ENCODE measurements around the gene C16orf89. TPM values are rescaled to one million over a fixed set of nuclear protein-coding genes. Genes with fewer than 3 reads are reported as not detected.
"Not testable (repeated sequence)": the region's sequence is repeated elsewhere in the genome, so short reads cannot be mapped to it uniquely, and the experiment has no call there.

The C16orf89 gene
- total RNA-seq, 1 experiment from 2014 or later, result not detected

GRCh38 chr16:5083646-5084045, 17.9 kb upstream of the C16orf89 start:
- H3K27ac Mint-ChIP-seq (ENCODE audit: low read depth, unreplicated experiment); POLR2A ChIA-PET; H3K4me3 Mint-ChIP-seq (ENCODE audit: unreplicated experiment); H3K9me3 Mint-ChIP-seq (ENCODE audit: unreplicated experiment); DNase-seq (ENCODE audit: unreplicated experiment); BruUV-seq (replicated peaks); H3K4me1 Mint-ChIP-seq (ENCODE audit: insufficient read depth, unreplicated experiment); H3K27me3 Mint-ChIP-seq (ENCODE audit: insufficient read depth, unreplicated experiment): not testable (repeated sequence)
- peaks cover 49% of the 10 kb centered on the region for H3K36me3 Mint-ChIP-seq (ENCODE audit: insufficient read depth, unreplicated experiment)
- intact Hi-C loops (cut with micrococcal nuclease), result loop anchor here (10.0 kb wide), 1 partner anchor 239 kb away; the partner anchor contains the start of genes GLYR1 and UBN1
- CTCF ChIA-PET, result interaction anchor here (1.3 to 2.4 kb wide), 2 partner anchors 9 kb away, joined by 5 to 9 read pairs; no protein-coding TSS in a partner anchor

GRCh38 chr16:5080996-5081395, 15.2 kb upstream of the C16orf89 start:
- H3K9me3 Mint-ChIP-seq (ENCODE audit: unreplicated experiment); H3K27ac Mint-ChIP-seq (ENCODE audit: low read depth, unreplicated experiment); H3K4me1 Mint-ChIP-seq (ENCODE audit: insufficient read depth, unreplicated experiment); H3K27me3 Mint-ChIP-seq (ENCODE audit: insufficient read depth, unreplicated experiment); BruUV-seq (replicated peaks); POLR2A ChIA-PET; CTCF ChIA-PET; DNase-seq (ENCODE audit: unreplicated experiment); H3K4me3 Mint-ChIP-seq (ENCODE audit: unreplicated experiment): not testable (repeated sequence)
- intact Hi-C loops (cut with micrococcal nuclease), result loop anchor here (10.0 kb wide), 1 partner anchor 236 kb away; the partner anchor contains the start of genes GLYR1 and UBN1
- peaks cover 50% of the 10 kb centered on the region for H3K36me3 Mint-ChIP-seq (ENCODE audit: insufficient read depth, unreplicated experiment)

- POLR2A ChIA-PET, result not testable (repeated sequence)
Measured at GRCh38 chr16:5080461-5080860, 14.7 kb upstream of the C16orf89 start.

GRCh38 chr16:5078626-5079025, 12.9 kb upstream of the C16orf89 start:
- intact Hi-C loops (cut with micrococcal nuclease), result no loop called here
- no peak for DNase-seq (ENCODE audit: unreplicated experiment)
- Mint-ChIP-seq H3K27me3 (ENCODE audit: insufficient read depth, unreplicated experiment) (no peaks in the 10 kb centered on the region), H3K27ac (ENCODE audit: low read depth, unreplicated experiment) (no peak overlapping the region), H3K4me3 (ENCODE audit: unreplicated experiment) (no peak overlapping the region), H3K9me3 (ENCODE audit: unreplicated experiment) (no peaks in the 10 kb centered on the region), H3K4me1 (ENCODE audit: insufficient read depth, unreplicated experiment) (no peaks in the 10 kb centered on the region), H3K36me3 (ENCODE audit: insufficient read depth, unreplicated experiment) (peaks cover 62% of the 10 kb centered on the region)
- no peak for TF ChIP-seq CTCF (IDR thresholded peaks at IDR 0.05; ENCODE audit: unreplicated experiment)
- ChIA-PET CTCF (no interaction called here), POLR2A (no interaction called here)
- BruUV-seq (replicated peaks), result no TSS peak

More at GRCh38 chr16:5080461-5080860, 14.7 kb upstream of the C16orf89 start:
- H3K27me3 Mint-ChIP-seq (ENCODE audit: insufficient read depth, unreplicated experiment); H3K4me1 Mint-ChIP-seq (ENCODE audit: insufficient read depth, unreplicated experiment); H3K27ac Mint-ChIP-seq (ENCODE audit: low read depth, unreplicated experiment); DNase-seq (ENCODE audit: unreplicated experiment); H3K9me3 Mint-ChIP-seq (ENCODE audit: unreplicated experiment); H3K4me3 Mint-ChIP-seq (ENCODE audit: unreplicated experiment); BruUV-seq (replicated peaks); CTCF ChIA-PET: not testable (repeated sequence)
- peaks cover 55% of the 10 kb centered on the region for H3K36me3 Mint-ChIP-seq (ENCODE audit: insufficient read depth, unreplicated experiment)
- intact Hi-C loops (cut with micrococcal nuclease), result loop anchor here (10.0 kb wide), 1 partner anchor 236 kb away; the partner anchor contains the start of genes GLYR1 and UBN1

GRCh38 chr16:5077304-5077703, 11.5 kb upstream of the C16orf89 start:
- no TSS peak for BruUV-seq (replicated peaks)
- DNase-seq (ENCODE audit: unreplicated experiment), result no peak
- no peak for TF ChIP-seq CTCF (IDR thresholded peaks at IDR 0.05; ENCODE audit: unreplicated experiment)
- no peak overlapping the region for H3K27ac Mint-ChIP-seq (ENCODE audit: low read depth, unreplicated experiment)
- H3K36me3 Mint-ChIP-seq (ENCODE audit: insufficient read depth, unreplicated experiment), result peaks cover 53% of the 10 kb centered on the region
- H3K9me3 Mint-ChIP-seq (ENCODE audit: unreplicated experiment), result no peaks in the 10 kb centered on the region
- ChIA-PET CTCF (no interaction called here), POLR2A (no interaction called here)
- H3K27me3 Mint-ChIP-seq (ENCODE audit: insufficient read depth, unreplicated experiment), result no peaks in the 10 kb centered on the region
- no peak overlapping the region for H3K4me3 Mint-ChIP-seq (ENCODE audit: unreplicated experiment)
- peaks cover 5% of the 10 kb centered on the region for H3K4me1 Mint-ChIP-seq (ENCODE audit: insufficient read depth, unreplicated experiment)
- intact Hi-C loops (cut with micrococcal nuclease), result no loop called here

Data from MCF 10A (cell line).